Stomach smooth muscle (tissue), 2 donors: Measurements from ENCODE around the gene RNU1-3.
"Not testable (repeated sequence)": the region's sequence is repeated elsewhere in the genome, so short reads cannot be mapped to it uniquely, and the experiment has no call there.

Source experiments
- H3K27ac ChIP-seq: one replicate; pipeline ENCODE4 v1.7.0; 2013; ENCODE audit warnings: mild to moderate bottlenecking, low read length, inconsistent platforms
- H3K27me3 ChIP-seq, 2 donors: one replicate each; pipeline ENCODE4 v1.7.0; 2013; ENCODE audit warnings: low read length in 2 of 2; ENCODE audit not compliant: insufficient read depth in 2 of 2, control insufficient read depth in 1 of 2
- H3K36me3 ChIP-seq, 2 donors: one replicate each; pipeline ENCODE4 v1.7.0; 2013; ENCODE audit warnings: low read length in 2 of 2; ENCODE audit not compliant: control insufficient read depth in 2 of 2, insufficient read depth in 2 of 2
- H3K4me1 ChIP-seq: one replicate; pipeline ENCODE4 v1.7.0; 2013; ENCODE audit warnings: low read length; ENCODE audit not compliant: control insufficient read depth, insufficient read depth
- H3K4me3 ChIP-seq, 2 donors: one replicate each; pipeline ENCODE4 v1.7.0; 2013; ENCODE audit warnings: low read length in 2 of 2
- H3K9ac ChIP-seq, 2 donors: one replicate each; pipeline ENCODE4 v1.7.0; 2013; ENCODE audit warnings: low read length in 2 of 2, mild to moderate bottlenecking in 1 of 2
- H3K9me3 ChIP-seq, 2 donors: one replicate each; pipeline ENCODE4 v1.7.0; 2013; ENCODE audit warnings: low read length in 2 of 2; ENCODE audit not compliant: control insufficient read depth in 2 of 2
- donor health status: healthy.
- donor health status: Pancreatic carcinoma.

The RNU1-3 gene

DNA sequence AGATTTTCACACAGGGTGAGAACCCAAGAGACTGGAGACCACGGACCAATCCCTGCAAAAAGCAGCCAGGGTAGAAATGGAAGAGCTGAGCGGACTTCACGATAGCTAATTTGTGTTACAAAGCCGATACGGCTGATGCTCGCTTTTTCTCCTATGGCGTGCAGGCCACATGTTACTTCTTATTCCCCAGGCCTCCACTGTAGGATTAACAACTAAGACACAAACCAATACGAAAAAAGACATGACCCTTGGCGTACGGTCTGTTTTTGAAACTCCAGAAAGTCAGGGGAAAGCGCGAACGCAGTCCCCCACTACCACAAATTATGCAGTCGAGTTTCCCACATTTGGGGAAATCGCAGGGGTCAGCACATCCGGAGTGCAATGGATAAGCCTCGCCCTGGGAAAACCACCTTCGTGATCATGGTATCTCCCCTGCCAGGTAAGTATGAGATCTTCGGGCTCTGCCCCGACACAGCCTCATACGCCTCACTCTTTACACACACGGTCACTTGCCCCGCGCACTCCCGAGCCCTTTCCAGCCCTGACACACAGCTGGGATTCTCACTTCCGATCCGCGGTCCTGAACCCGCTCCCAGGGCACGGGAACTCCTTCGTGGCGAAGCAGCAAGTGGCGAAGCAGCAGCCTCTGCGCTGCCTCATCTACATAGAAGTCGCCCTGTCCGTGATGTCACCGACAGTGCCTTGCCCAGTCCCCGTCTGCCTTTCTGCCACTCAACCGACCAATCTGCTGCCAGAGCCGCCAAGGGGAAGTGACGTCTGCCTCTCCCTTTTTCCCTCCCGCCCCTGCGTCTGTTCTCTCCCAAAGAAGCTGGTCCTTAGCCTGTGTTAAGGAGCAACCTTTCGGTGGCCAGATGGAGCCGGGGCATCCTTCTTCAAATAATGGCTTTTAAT is at the start of gene RNU1-3:
Gene RNU1-3, minus strand, starts transcription at position 447 of the 912 bp plus-strand sequence.
- H3K4me3 ChIP-seq, H3K9me3 ChIP-seq, H3K9ac ChIP-seq, H3K27ac ChIP-seq, H3K36me3 ChIP-seq, H3K4me1 ChIP-seq, H3K27me3 ChIP-seq: not testable (repeated sequence)

DNA sequence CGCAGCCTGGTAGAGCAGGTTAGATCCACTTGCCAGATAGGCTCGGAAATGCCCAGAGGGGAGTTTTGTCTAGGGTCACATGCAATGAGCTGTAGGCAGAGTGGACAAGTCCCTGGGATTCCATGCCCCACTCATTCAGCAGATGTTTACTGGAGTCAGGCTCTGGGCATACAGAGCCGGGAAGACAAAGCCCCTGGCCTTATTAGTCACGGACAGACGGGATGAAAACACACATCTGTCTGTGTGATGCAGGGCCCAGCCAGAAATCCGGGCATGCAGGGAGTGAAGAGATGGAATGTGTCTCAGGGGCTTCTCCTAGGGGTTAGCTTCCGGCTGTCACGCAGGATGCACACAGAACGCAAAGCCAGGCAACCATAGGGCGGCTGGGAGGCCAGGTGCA is 46.7 kb upstream of the RNU1-3 start:
- H3K9me3 ChIP-seq, H3K27ac ChIP-seq, H3K9ac ChIP-seq, H3K4me1 ChIP-seq, H3K36me3 ChIP-seq, H3K4me3 ChIP-seq: not testable (repeated sequence)
- peaks cover 0 to 12% of the 10 kb centered on the region in 2 donors for H3K27me3 ChIP-seq

DNA sequence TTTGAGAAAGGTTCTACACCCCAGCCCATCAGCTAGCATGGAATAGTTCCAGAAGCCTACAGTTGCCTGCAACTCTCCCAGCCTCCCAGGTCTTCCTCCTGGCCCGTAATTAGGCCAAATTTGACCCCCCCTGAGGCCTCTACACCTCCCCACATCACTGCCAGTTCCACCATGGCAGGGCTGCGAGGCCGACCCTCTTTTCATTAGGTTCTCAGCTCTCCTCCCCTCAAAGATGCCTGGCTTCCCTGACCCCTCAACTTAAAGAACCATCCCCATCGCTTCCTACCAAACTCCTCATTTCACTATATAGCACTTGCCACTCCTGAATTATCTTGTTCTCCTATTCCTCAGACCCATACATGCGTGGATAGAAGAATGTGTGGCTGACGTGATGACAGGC is 46.2 kb upstream of the RNU1-3 start:
- not testable (repeated sequence) for H3K4me3 ChIP-seq, H3K4me1 ChIP-seq, H3K36me3 ChIP-seq, H3K27ac ChIP-seq, H3K9ac ChIP-seq, H3K9me3 ChIP-seq
- H3K27me3 ChIP-seq, result peaks cover 0 to 11% of the 10 kb centered on the region in 2 donors

DNA sequence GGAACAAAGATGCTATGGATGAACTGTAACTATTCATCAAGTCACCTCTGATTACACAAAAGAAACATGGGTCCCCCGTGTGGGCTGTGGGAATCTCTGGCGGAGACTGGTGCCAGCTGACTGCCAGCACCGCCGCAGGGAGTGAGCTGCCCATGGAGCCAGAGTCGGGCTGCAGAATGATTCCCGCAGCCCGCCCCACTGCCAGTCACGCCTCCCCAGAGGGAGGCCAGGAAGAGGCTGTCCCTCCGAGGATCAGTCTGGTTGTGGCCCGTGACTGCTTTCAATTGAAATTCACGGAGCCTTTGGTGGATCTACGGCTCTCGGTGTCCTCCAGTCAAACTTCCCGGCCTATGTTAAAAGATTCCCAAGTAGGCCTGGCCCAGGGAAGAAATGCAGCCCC is 45.8 kb upstream of the RNU1-3 start:
- H3K4me1 ChIP-seq, result not testable (repeated sequence)

DNA sequence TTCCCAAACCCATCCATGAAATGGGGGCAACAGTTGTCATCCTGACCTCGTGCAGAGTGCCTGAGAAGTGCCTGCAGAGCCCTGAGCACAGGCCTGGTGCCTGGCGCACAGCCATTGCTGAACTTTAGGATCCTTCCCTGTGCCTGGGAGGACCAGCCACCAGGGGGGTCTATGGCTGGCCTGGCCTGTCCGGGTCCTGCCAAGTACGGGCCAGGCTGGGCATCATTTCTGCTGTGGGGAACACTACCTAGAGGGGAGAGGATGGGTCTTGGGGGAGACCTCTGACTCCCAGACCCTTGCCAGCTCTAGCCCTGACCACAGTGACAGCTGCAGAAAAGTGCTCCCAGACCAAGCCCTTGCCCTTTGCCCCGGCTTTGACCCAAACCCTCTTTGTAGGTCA is 45.4 kb upstream of the RNU1-3 start:
- H3K4me1 ChIP-seq, H3K4me3 ChIP-seq, H3K27ac ChIP-seq, H3K9me3 ChIP-seq, H3K36me3 ChIP-seq, H3K27me3 ChIP-seq, H3K9ac ChIP-seq: not testable (repeated sequence)

More for the DNA sequence above, 45.8 kb upstream of the RNU1-3 start:
- not testable (repeated sequence) for H3K36me3 ChIP-seq, H3K27me3 ChIP-seq, H3K4me3 ChIP-seq, H3K27ac ChIP-seq, H3K9ac ChIP-seq, H3K9me3 ChIP-seq

DNA sequence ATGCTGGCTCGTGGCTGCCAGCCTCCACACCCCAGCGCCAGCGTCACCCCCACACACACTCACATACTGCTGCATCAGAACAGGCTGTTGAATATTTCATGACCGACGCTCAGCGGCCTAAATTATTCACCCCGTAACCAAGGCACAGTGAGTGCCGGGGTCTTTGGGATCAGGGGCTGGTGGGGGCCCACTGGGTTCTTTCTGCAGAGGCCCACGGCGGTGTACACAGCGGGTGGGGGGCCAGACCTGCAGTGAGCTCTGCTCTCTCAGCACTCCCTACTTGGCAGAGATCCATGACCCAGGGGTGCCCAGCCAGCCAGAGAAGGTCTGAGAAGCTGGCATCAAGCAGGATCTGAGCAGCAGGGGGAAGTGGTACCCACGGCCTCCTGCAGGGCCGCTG is 43.9 kb upstream of the RNU1-3 start:
- H3K9ac ChIP-seq, H3K4me1 ChIP-seq, H3K36me3 ChIP-seq, H3K27me3 ChIP-seq, H3K4me3 ChIP-seq, H3K27ac ChIP-seq, H3K9me3 ChIP-seq: not testable (repeated sequence)

DNA sequence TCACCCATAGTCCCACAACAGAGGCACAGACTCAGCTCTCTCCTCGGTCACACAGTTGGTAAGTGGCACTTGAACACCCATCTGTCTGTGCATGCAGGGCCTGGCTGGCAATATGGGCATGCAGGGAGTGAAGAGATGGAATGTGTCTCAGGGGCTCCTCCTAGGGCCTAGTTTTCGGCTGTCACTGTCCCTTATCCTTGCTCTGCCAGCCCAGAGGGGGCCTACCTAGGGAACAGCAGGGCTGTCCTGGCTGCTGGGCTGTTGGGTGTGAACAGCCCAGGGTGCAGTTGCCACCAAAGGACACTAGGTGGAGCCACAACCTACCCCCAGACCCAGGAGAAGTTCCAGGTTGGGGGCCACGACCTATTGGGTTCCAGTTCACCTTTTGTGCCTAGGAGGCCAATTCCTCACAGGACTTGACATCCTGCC is 42.9 kb upstream of the RNU1-3 start:
- H3K36me3 ChIP-seq, H3K9ac ChIP-seq, H3K4me3 ChIP-seq, H3K27ac ChIP-seq, H3K27me3 ChIP-seq, H3K4me1 ChIP-seq, H3K9me3 ChIP-seq: not testable (repeated sequence)

DNA sequence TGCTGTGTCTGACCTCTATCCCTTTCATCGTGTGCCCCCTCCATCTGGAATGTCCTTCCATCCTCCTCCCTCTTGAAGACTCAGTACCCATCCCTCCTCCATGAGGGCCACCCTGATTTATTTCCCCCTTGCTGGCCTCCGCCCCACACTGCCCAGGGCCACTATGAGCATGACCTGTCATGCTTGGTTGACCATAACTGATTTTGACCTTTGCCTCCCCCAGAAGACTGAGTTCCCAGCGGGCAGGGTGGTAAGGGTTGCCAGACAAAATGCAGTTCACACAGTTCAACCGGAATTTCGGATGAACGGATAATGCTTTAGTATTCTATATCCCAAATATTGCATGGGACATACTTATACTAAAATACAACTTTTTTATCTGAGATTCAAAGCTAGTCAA is 42.0 kb upstream of the RNU1-3 start:
- H3K9me3 ChIP-seq, H3K27ac ChIP-seq, H3K27me3 ChIP-seq, H3K4me3 ChIP-seq, H3K4me1 ChIP-seq, H3K36me3 ChIP-seq, H3K9ac ChIP-seq: not testable (repeated sequence)

DNA sequence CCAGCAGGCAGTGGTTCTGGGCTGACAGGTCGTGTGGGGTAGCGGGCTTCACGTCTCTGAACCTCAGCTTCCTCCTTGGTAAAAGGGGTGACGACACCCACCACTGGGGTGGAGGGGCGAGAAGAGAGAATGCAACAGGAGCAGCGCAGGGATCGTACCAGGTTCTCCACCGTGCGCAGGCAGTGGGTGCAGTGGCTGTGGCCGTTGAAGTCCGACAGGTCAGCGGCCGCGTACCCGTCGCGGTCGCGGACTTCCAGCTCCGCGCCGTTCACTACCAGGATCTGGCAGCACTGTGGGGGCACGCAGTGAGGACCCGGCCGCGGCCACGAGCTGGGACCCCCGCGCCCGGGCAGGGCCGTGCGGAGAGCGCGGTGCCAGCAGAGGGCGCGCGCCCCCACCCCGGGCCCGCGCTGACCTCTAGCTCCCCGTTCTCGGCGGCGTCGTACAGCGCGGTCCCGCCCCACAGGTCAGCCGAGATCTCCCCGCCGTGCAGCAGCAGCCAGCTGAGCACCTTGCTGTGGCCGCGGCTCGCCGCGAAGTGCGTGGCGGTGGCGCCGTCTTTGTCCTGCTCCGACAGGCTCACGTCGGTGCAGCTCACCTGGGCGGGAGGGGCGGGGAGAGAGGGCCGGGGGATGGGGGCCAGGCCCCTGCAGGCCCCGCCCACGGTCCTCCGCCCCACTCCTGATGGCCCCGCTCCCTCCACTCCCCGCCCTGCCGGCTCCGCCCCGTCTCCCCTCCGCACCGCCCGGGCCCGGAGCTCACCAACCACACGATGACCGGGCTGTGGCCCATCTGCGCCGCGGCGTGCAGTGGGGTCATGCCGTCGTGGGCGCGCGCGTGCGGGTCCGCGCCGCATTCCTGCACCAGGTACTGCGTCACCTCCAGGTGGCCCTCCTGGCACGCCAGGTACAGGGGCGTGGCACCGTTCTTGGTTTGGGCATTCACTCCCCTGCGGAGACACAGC is 40.7 kb upstream of the RNU1-3 start:
- H3K27me3 ChIP-seq, H3K4me3 ChIP-seq, H3K36me3 ChIP-seq, H3K9me3 ChIP-seq, H3K9ac ChIP-seq, H3K27ac ChIP-seq, H3K4me1 ChIP-seq: not testable (repeated sequence)

DNA sequence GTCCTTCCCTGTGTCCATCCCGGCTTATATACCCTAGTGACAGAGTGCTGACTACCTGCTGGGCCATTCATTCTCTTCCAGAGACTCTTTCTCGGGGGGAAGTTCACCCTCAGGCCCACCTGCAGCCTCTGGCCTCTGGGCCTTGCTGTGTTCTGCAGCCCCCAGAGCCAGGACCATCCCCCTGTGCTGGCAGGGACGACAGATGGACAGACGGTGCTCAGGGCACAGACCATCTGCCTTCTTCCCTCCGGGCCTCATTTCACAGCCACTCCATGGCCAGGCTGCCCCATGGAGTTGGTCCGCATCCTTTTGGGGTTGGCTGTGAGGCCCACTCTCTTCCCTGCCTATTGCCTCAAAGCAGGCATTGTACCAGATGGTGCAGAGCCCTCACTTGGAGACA is 39.6 kb upstream of the RNU1-3 start:
- not testable (repeated sequence) for H3K4me3 ChIP-seq, H3K27me3 ChIP-seq, H3K27ac ChIP-seq, H3K9me3 ChIP-seq, H3K9ac ChIP-seq, H3K4me1 ChIP-seq, H3K36me3 ChIP-seq
